Liver (tissue), 9 donors: ENCODE data around the gene CSF2RB. TPM values are rescaled to one million over a fixed set of nuclear protein-coding genes. Genes with fewer than 3 reads are reported as not detected.
"Not testable (repeated sequence)": the region's sequence is repeated elsewhere in the genome, so short reads cannot be mapped to it uniquely, and the experiment has no call there.

Source experiments
- DNase-seq: peaks from one replicate; pipeline ENCODE4 v3.0.0-alpha.2; 2017; ENCODE audit warnings: low spot score
- H3K27ac ChIP-seq, 2 donors: one replicate each; pipeline ENCODE4 v1.7.0; 2013; ENCODE audit warnings: inconsistent platforms in 2 of 2, low read length in 2 of 2, control low read depth in 1 of 2, low read depth in 1 of 2, mild to moderate bottlenecking in 1 of 2
- H3K27me3 ChIP-seq, 4 donors: one replicate each; pipeline versions ENCODE4 v1.6.1 to v1.7.0; 2013; ENCODE audit warnings: low read length in 3 of 4, inconsistent platforms in 1 of 4, mild to moderate bottlenecking in 1 of 4, moderate library complexity in 1 of 4; ENCODE audit not compliant: control insufficient read depth in 4 of 4, insufficient read depth in 4 of 4
- H3K36me3 ChIP-seq, 4 donors: one replicate each; pipeline versions ENCODE4 v1.6.1 to v1.7.0; 2013; ENCODE audit warnings: low read length in 3 of 4, mild to moderate bottlenecking in 3 of 4, low read depth in 1 of 4, moderate library complexity in 1 of 4; ENCODE audit not compliant: control insufficient read depth in 4 of 4, insufficient read depth in 3 of 4
- H3K4me1 ChIP-seq, 4 donors: one replicate each; pipeline versions ENCODE4 v1.6.1 to v1.7.0; 2013; ENCODE audit warnings: low read length in 3 of 4, mild to moderate bottlenecking in 3 of 4, moderate library complexity in 1 of 4; ENCODE audit not compliant: control insufficient read depth in 4 of 4, insufficient read depth in 4 of 4
- H3K4me3 ChIP-seq, 3 donors: one replicate each; pipeline versions ENCODE4 v1.6.1 to v1.7.0; 2013; ENCODE audit warnings: low read length in 3 of 3, control low read depth in 1 of 3, low read depth in 1 of 3, mild to moderate bottlenecking in 1 of 3
- H3K9ac ChIP-seq, 2 donors: one replicate each; pipeline ENCODE4 v1.7.0; 2013; ENCODE audit warnings: low read length in 2 of 2, mild to moderate bottlenecking in 2 of 2, moderate library complexity in 2 of 2, control low read depth in 1 of 2, low read depth in 1 of 2
- H3K9me3 ChIP-seq, 4 donors: one replicate each; pipeline versions ENCODE4 v1.6.1 to v1.7.0; 2013; ENCODE audit warnings: low read length in 3 of 4; ENCODE audit not compliant: control insufficient read depth in 4 of 4
- CTCF ChIP-seq: fragments of 150-350 bp; IDR thresholded peaks from 2 replicates; pipeline ENCODE4 v1.5.1; 2017; ENCODE audit warnings: improper control_type of control experiment, low read depth, low read length; ENCODE audit not compliant: missing input control
- FOXA1 ChIP-seq: IDR thresholded peaks from 2 replicates; pipeline ENCODE4 v1.6.1; 2016; ENCODE audit warnings: antibody characterized with exemption
- HNF4G ChIP-seq: IDR thresholded peaks from 2 replicates; pipeline ENCODE4 v1.6.1; 2016; ENCODE audit warnings: antibody characterized with exemption
- JUND ChIP-seq, 2 donors: IDR thresholded peaks; 2 replicates each; pipeline ENCODE4 v1.6.1; 2016; ENCODE audit warnings: antibody characterized with exemption in 2 of 2
- NR2F2 ChIP-seq: IDR thresholded peaks from 2 replicates; pipeline ENCODE4 v1.6.1; 2016; ENCODE audit warnings: antibody characterized with exemption
- RAD21 ChIP-seq, 2 donors: IDR thresholded peaks; 2 replicates each; pipeline ENCODE4 v1.6.1; 2016; ENCODE audit warnings: antibody characterized with exemption in 2 of 2, mild to moderate bottlenecking in 2 of 2
- TAF1 ChIP-seq: conservative IDR thresholded peaks from 2 replicates; pipeline ENCODE4 v1.6.1; 2016; ENCODE audit warnings: antibody characterized with exemption, mild to moderate bottlenecking
- YY1 ChIP-seq: IDR thresholded peaks from 2 replicates; pipeline ENCODE4 v1.6.1; 2016; ENCODE audit warnings: antibody characterized with exemption, mild to moderate bottlenecking
- WGBS: extraction: QIAGEN DNeasy Blood & Tissue Kit; methylation state at CpG from one replicate; pipeline ENCODE4 v1.1.7; 2013; 5-methylcytosine and 5-hydroxymethylcytosine counted together
- polyA plus RNA-seq, 2 donors: library from polyadenylated mRNA; stranded (reverse) in 1 of 2; unstranded in 1 of 2; fragments of 200-250 nt in 1 of 2; fragments of >200 nt in 1 of 2; fragmentation: Nextera tagmentation in 1 of 2; extraction: Ambion mirVana in 1 of 2; gene quantifications; one replicate each; pipeline versions ENCODE4 v1.2.1 to v1.2.3, GENCODE V29; 2013 to 2015
- total RNA-seq, 2 donors: library from RNA; depleted of rRNA; stranded (reverse); fragments of >200 nt; gene quantifications; one replicate each; pipeline ENCODE4 v1.2.3, GENCODE V29; 2014
- TF ChIP-seq, protein P1 (sequence below): IDR thresholded peaks from 2 replicates; pipeline ENCODE4 v1.6.1; 2016; ENCODE audit warnings: antibody characterized with exemption
- TF ChIP-seq, protein P2 (sequence below): IDR thresholded peaks from 2 replicates; pipeline ENCODE4 v1.6.1; 2016; ENCODE audit warnings: antibody characterized with exemption, mild to moderate bottlenecking
- TF ChIP-seq, protein P3 (sequence below): IDR thresholded peaks from 2 replicates; pipeline ENCODE4 v1.6.1; 2016; ENCODE audit warnings: antibody characterized with exemption
- donor health status: healthy.
- donor health status: healthy.
- donor health status: healthy.
- donor health status: healthy.
- donor health status: healthy.

CSF2RB gene
- total and polyA plus RNA-seq, 4 donors, result 0.72 to 10.5 (median 2.3) TPM

GRCh38 chr22:36985211-36985889 lies 71.9 kb downstream of the CSF2RB start:
- no peak overlapping the region for H3K4me3 ChIP-seq
- peaks cover 4 to 15% (median 9%) of the 10 kb centered on the region in 4 donors for H3K9me3 ChIP-seq
- H3K9ac ChIP-seq, result no peak overlapping the region
- WGBS, result 88% methylated on average over 10 of the region's 10 CpGs
- H3K27ac ChIP-seq, result no peak overlapping the region
- TF ChIP-seq RAD21 (IDR thresholded peaks at IDR 0.05), result no peak
- no peaks in the 10 kb centered on the region for H3K4me1 ChIP-seq
- H3K36me3 ChIP-seq, result peaks cover 0 to 2% (median 0%) of the 10 kb centered on the region in 4 donors
- no peak for DNase-seq
- H3K27me3 ChIP-seq, result peaks cover 0 to 3% (median 0%) of the 10 kb centered on the region in 4 donors

DNA sequence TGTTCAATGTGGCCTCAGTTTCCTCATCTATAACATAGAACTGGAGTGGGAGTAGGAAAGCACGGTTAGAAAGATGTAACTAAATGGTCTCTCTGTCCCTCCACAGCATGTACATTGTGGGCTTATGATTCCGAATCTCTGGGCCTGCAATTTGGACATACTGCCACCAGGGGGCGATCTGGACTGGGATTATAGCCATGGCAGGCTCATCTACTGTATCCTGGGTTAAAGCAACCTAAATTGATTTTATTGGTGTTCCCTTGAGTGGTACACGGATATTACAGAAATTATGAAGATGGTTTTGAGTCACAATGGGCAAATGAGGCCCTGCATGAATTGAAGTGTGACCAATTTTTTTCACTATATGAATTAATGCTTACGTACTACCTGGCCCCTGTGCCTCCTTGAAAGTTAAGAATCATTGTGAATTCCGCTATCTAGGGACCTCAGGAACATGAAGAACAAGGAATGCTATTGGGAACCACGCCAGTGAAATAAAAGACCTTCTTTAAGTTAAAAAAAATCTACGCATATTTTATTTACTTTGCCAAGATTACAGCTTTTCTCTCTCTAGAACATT lies 72.9 kb downstream of the CSF2RB start:
- Histone ChIP-seq H3K9me3 (peaks cover 4 to 15% (median 9%) of the 10 kb centered on the region in 4 donors), H3K4me1 (no peaks in the 10 kb centered on the region), H3K4me3 (peak overlapping the region in 2 of 3 donors; percentile 31 to 57), H3K27me3 (peaks cover 0 to 3% (median 0%) of the 10 kb centered on the region in 4 donors), H3K27ac (no peak overlapping the region), H3K9ac (no peak overlapping the region), H3K36me3 (peaks cover 0 to 2% (median 0%) of the 10 kb centered on the region in 4 donors)
- TF ChIP-seq NR2F2 (no peak), CTCF (peak; percentile 50), RAD21 (IDR thresholded peaks at IDR 0.05) (peak; percentile 68)
- WGBS, result 56% methylated on average over 8 of the region's 8 CpGs
- DNase-seq, result peak; percentile 71

DNA sequence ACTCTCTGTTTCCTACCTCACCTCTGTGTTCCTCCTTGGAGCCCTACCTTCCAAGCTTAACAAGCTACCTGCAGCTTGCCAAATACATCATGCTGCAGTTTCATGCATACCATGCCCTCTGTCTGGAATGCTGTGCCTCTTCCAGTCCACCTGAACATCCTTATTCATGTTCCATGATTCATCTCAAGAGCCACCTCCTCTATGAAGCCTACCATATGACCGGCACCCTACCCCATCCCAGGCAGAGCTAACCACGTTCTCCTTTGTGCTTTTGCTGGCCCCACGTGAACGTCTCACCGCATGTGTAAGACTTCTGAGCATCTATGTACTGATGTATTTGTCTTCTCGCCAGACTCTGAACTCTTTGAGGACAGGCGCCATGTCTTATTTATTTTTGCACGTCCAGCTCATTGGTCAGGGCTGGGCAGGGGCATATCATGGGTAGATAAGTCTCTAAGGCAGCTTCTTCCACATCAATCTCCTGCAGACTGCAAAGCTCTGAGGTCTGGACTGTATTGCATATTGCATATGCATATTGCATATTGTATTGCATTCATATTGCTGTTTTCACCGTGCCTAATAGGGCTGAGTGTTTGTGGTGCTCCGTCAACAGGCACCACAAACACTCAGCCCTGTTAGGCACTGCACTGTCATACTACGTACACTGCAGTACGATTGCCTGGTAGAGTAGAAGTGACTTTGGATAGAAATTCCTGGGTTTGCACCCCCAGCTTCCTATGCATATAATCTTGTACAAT lies 74.8 kb downstream of the CSF2RB start:
- Histone ChIP-seq H3K4me3 (no peak overlapping the region), H3K9me3 (peaks cover 4 to 15% (median 9%) of the 10 kb centered on the region in 4 donors), H3K36me3 (peaks cover 0 to 2% (median 0%) of the 10 kb centered on the region in 4 donors), H3K4me1 (no peaks in the 10 kb centered on the region), H3K9ac (no peak overlapping the region), H3K27me3 (peaks cover 0 to 3% (median 0%) of the 10 kb centered on the region in 4 donors), H3K27ac (no peak overlapping the region)
- no peak for DNase-seq
- 80% methylated on average over 12 of the region's 12 CpGs for WGBS
- TF ChIP-seq, protein P1, sequence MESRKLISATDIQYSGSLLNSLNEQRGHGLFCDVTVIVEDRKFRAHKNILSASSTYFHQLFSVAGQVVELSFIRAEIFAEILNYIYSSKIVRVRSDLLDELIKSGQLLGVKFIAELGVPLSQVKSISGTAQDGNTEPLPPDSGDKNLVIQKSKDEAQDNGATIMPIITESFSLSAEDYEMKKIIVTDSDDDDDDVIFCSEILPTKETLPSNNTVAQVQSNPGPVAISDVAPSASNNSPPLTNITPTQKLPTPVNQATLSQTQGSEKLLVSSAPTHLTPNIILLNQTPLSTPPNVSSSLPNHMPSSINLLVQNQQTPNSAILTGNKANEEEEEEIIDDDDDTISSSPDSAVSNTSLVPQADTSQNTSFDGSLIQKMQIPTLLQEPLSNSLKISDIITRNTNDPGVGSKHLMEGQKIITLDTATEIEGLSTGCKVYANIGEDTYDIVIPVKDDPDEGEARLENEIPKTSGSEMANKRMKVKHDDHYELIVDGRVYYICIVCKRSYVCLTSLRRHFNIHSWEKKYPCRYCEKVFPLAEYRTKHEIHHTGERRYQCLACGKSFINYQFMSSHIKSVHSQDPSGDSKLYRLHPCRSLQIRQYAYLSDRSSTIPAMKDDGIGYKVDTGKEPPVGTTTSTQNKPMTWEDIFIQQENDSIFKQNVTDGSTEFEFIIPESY, result no peak
- TF ChIP-seq JUND (IDR thresholded peaks at IDR 0.05) (no peak), FOXA1 (no peak), TAF1 (no peak), HNF4G (no peak), RAD21 (IDR thresholded peaks at IDR 0.05) (no peak), YY1 (no peak)
- TF ChIP-seq, protein P2, sequence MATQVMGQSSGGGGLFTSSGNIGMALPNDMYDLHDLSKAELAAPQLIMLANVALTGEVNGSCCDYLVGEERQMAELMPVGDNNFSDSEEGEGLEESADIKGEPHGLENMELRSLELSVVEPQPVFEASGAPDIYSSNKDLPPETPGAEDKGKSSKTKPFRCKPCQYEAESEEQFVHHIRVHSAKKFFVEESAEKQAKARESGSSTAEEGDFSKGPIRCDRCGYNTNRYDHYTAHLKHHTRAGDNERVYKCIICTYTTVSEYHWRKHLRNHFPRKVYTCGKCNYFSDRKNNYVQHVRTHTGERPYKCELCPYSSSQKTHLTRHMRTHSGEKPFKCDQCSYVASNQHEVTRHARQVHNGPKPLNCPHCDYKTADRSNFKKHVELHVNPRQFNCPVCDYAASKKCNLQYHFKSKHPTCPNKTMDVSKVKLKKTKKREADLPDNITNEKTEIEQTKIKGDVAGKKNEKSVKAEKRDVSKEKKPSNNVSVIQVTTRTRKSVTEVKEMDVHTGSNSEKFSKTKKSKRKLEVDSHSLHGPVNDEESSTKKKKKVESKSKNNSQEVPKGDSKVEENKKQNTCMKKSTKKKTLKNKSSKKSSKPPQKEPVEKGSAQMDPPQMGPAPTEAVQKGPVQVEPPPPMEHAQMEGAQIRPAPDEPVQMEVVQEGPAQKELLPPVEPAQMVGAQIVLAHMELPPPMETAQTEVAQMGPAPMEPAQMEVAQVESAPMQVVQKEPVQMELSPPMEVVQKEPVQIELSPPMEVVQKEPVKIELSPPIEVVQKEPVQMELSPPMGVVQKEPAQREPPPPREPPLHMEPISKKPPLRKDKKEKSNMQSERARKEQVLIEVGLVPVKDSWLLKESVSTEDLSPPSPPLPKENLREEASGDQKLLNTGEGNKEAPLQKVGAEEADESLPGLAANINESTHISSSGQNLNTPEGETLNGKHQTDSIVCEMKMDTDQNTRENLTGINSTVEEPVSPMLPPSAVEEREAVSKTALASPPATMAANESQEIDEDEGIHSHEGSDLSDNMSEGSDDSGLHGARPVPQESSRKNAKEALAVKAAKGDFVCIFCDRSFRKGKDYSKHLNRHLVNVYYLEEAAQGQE, result no peak
- TF ChIP-seq, protein P3, sequence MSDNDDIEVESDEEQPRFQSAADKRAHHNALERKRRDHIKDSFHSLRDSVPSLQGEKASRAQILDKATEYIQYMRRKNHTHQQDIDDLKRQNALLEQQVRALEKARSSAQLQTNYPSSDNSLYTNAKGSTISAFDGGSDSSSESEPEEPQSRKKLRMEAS, result no peak

DNA sequence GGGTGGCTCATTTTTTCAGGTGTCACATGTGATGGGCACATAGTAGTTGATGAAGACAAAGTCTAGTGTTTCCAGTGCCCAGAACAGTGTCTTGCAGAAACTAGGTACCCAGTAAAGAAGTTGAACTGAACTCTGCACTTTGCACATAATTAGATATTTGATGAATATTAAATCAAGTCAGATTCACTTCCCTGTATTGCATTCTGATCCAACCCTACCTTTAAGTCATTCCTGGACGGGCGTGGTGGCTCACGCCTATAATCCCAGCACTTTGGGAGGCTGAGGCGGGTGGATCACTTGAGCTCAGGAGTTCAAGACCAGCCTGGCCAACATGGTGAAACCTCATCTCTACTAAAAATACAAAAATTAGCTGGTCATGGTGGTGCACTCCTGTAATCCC lies 75.6 kb downstream of the CSF2RB start:
- not testable (repeated sequence) for H3K4me3 ChIP-seq, H3K36me3 ChIP-seq, H3K4me1 ChIP-seq, H3K9ac ChIP-seq, DNase-seq, H3K27me3 ChIP-seq, H3K27ac ChIP-seq
- 86% methylated on average over 4 of the region's 4 CpGs for WGBS
- peaks cover 4 to 15% (median 9%) of the 10 kb centered on the region in 4 donors for H3K9me3 ChIP-seq
